Testis (tissue), 2 donors: ENCODE data around the gene DMD.

Source experiments
- POLR2A ChIP-seq: fragments of 450-650 bp; IDR thresholded peaks from one replicate; pipeline ENCODE4 v1.6.1; 2017; ENCODE audit warnings: antibody characterized with exemption, mild to moderate bottlenecking, moderate library complexity
- TF ChIP-seq, protein P1 (sequence below), 3 experiments: fragments of 450-650 bp in 2 of 3; fragments of 200-600 bp in 1 of 3; sonication (generic) in 1 of 3; IDR thresholded peaks; one replicate each; pipeline ENCODE4 v1.5.1; 2016 to 2019; ENCODE audit warnings: antibody characterized with exemption in 3 of 3, mild to moderate bottlenecking in 2 of 3, moderate library complexity in 1 of 3

DNA sequence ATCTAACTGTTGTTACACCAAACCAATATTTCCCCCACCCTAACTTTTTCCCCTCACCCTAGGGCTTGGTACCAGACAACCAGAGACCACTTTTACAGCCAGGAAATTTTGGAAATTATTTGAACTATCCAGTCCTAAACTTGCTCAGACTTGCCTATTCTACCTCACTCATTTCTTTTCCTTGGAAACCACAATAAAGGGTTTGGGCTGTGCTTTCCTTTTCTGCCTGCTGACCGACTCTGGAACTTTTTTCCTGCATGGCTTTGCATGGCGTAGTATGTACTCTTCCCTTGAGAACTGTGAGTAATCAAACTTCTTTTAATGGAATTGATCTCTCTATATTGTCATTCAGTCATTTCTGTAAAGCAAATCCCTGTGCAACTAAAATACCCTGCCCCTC, 1623.0 kb downstream of the DMD start:
- TF ChIP-seq POLR2A: no peak
- TF ChIP-seq, protein P1, sequence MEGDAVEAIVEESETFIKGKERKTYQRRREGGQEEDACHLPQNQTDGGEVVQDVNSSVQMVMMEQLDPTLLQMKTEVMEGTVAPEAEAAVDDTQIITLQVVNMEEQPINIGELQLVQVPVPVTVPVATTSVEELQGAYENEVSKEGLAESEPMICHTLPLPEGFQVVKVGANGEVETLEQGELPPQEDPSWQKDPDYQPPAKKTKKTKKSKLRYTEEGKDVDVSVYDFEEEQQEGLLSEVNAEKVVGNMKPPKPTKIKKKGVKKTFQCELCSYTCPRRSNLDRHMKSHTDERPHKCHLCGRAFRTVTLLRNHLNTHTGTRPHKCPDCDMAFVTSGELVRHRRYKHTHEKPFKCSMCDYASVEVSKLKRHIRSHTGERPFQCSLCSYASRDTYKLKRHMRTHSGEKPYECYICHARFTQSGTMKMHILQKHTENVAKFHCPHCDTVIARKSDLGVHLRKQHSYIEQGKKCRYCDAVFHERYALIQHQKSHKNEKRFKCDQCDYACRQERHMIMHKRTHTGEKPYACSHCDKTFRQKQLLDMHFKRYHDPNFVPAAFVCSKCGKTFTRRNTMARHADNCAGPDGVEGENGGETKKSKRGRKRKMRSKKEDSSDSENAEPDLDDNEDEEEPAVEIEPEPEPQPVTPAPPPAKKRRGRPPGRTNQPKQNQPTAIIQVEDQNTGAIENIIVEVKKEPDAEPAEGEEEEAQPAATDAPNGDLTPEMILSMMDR (IDR thresholded peaks at IDR 0.05): no peak
